Measurements from ENCODE around the gene COL6A1. TPM values are rescaled to one million over a fixed set of nuclear protein-coding genes. Genes with fewer than 3 reads are reported as not detected.
"Not testable (repeated sequence)": the region's sequence is repeated elsewhere in the genome, so short reads cannot be mapped to it uniquely, and the experiment has no call there.

COL6A1 gene
- total and polyA plus RNA-seq, 10 donors = 76.5 to 190 (median 129) TPM

- intact Hi-C loops (cut with DNase I; ENCODE audit: low total_unique reads) = no loop called here
- Histone ChIP-seq H3K9me3 (peaks cover 0 to 5% (median 0%) of the 10 kb centered on the region in 8 donors), H3K4me3 (no peak overlapping the region), H3K27me3 (replicated peaks in 1 of 7) (peaks cover 0 to 6% (median 0%) of the 10 kb centered on the region in 7 donors), H3K4me1 (no peaks in the 10 kb centered on the region), H3K27ac (no peak overlapping the region), H3K36me3 (no peaks in the 10 kb centered on the region)
- TF ChIP-seq CTCF (IDR thresholded peaks at IDR 0.05 in 8 of 11, conservative IDR thresholded peaks at IDR 0.05 in 3 of 11) (no peak), POLR2A (IDR thresholded peaks at IDR 0.05) (no peak), POLR2AphosphoS5 (IDR thresholded peaks at IDR 0.05) (no peak)
- DNase-seq = no peak
- WGBS, 5 donors = 65 to 84% (median 74%) methylated on average over 2 of the region's 2 CpGs
Measured at GRCh38 chr21:46045154-46045553, 63.6 kb downstream of the COL6A1 start.

GRCh38 chr21:46046471-46046870 lies 64.9 kb downstream of the COL6A1 start:
- no peaks in the 10 kb centered on the region for H3K36me3 ChIP-seq
- no peaks in the 10 kb centered on the region for H3K4me1 ChIP-seq
- peaks cover 0 to 5% (median 0%) of the 10 kb centered on the region in 8 donors for H3K9me3 ChIP-seq
- H3K27me3 ChIP-seq (replicated peaks in 1 of 7) = peaks cover 0 to 6% (median 0%) of the 10 kb centered on the region in 7 donors
- no peak for TF ChIP-seq POLR2AphosphoS5 (IDR thresholded peaks at IDR 0.05)
- no peak for TF ChIP-seq CTCF (IDR thresholded peaks at IDR 0.05 in 8 of 11, conservative IDR thresholded peaks at IDR 0.05 in 3 of 11)
- no peak for TF ChIP-seq POLR2A (IDR thresholded peaks at IDR 0.05)
- no peak overlapping the region for H3K27ac ChIP-seq
- intact Hi-C loops (cut with DNase I; ENCODE audit: low total_unique reads) = no loop called here
- 72 to 90% (median 83%) methylated on average over 12 of the region's 12 CpGs for WGBS, 5 donors
- no peak overlapping the region for H3K4me3 ChIP-seq
- DNase-seq = no peak

GRCh38 chr21:46046906-46047305 lies 65.3 kb downstream of the COL6A1 start:
- H3K9me3 ChIP-seq; H3K27ac ChIP-seq; H3K27me3 ChIP-seq (replicated peaks in 1 of 7); H3K36me3 ChIP-seq; DNase-seq; H3K4me3 ChIP-seq; intact Hi-C loops (cut with DNase I; ENCODE audit: low total_unique reads); H3K4me1 ChIP-seq: not testable (repeated sequence)
- 87 to 98% (median 94%) methylated on average over 12 of the region's 12 CpGs for WGBS, 5 donors

DNA sequence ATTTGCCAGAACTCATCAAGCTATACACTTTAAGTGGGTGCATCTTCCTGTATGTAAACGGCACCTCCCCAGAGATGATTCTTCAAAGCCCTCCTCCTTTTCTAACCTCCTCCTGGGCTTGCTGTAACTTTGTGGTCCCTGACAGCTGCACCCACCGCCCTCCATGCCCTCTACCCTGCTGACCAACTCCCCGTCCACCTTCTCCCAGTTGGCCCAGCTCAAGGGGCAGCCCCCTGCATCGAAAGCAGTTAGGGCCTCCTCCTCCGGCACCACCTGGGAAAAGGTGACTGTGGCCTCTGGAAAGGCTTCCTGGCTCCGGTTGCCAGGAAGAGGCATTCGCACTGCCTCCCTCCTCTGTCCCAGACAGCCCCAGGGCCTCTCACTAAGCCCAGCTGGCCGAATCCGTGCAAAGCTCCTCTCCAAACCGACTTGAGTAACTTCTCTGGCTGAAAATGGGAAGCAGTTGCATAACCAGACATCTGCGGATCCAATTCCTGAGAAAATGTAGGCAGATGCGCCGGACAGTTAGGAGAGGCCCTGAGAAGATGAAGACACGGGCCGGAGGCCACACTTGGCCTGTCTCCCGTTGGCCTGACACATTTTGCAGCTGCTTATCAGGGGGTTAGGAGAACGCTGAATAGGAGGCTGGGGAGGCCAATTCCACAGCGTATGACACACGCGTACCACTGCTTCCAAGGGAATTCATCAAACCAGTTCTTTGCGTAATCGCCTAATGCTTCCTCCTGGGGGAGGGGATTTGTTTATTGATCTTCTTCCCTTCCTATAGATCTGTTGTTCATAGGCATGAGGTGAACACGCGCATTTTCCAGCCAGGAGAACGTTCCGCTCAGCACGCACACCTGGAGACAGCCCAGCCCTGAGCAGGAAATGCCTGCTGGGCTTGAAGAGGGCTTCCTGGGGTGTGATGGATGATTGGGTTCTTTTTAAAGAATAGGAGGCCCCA lies 67.6 kb downstream of the COL6A1 start:
- no peak for DNase-seq
- Histone ChIP-seq H3K36me3 (no peaks in the 10 kb centered on the region), H3K4me3 (no peak overlapping the region), H3K27ac (peak overlapping the region in 7 of 8 donors; percentile 61 to 79 (median 72)), H3K9me3 (peaks cover 0 to 5% (median 0%) of the 10 kb centered on the region in 8 donors), H3K4me1 (peaks cover 0 to 2% (median 0%) of the 10 kb centered on the region in 6 donors), H3K27me3 (replicated peaks in 1 of 7) (peaks cover 0 to 6% (median 0%) of the 10 kb centered on the region in 7 donors)
- 65 to 77% (median 72%) methylated on average over 27 of the region's 27 CpGs for WGBS, 5 donors
- intact Hi-C loops (cut with DNase I; ENCODE audit: low total_unique reads) = no loop called here
- peak; percentile 31 to 67 (median 55) for TF ChIP-seq POLR2AphosphoS5 (IDR thresholded peaks at IDR 0.05)
- TF ChIP-seq CTCF (IDR thresholded peaks at IDR 0.05 in 8 of 11, conservative IDR thresholded peaks at IDR 0.05 in 3 of 11) = no peak
- no peak for TF ChIP-seq POLR2A (IDR thresholded peaks at IDR 0.05)

Measured in spleen (tissue), 11 donors.